KG1 (cell line): ENCODE measurements around the gene IRGC.
"Not testable (repeated sequence)": the region's sequence is repeated elsewhere in the genome, so short reads cannot be mapped to it uniquely, and the experiment has no call there.

Source experiments
- DNase-seq: peaks from one replicate; lab custom pipeline; 2025; lab: John Stamatoyannopoulos, UW

IRGC gene

GRCh38 chr19:43755256-43755801, 39.5 kb downstream of the IRGC start:
- peak; percentile 74 for DNase-seq

- DNase-seq, result no peak
Measured at GRCh38 chr19:43759515-43759914, 43.6 kb downstream of the IRGC start.

- no peak for DNase-seq
Measured at GRCh38 chr19:43760941-43761340, 45.1 kb downstream of the IRGC start.

- no peak for DNase-seq
Measured at GRCh38 chr19:43762814-43763213, 46.9 kb downstream of the IRGC start.

GRCh38 chr19:43763473-43763939, 47.6 kb downstream of the IRGC start:
- no peak for DNase-seq

- DNase-seq, result not testable (repeated sequence)
Measured at GRCh38 chr19:43764684-43765083, 48.8 kb downstream of the IRGC start.

- no peak for DNase-seq
Measured at GRCh38 chr19:43765109-43765876, 49.4 kb downstream of the IRGC start.

GRCh38 chr19:43766755-43767043, 50.8 kb downstream of the IRGC start:
- no peak for DNase-seq

- DNase-seq, result no peak
Measured at GRCh38 chr19:43767316-43767715, 51.4 kb downstream of the IRGC start.

GRCh38 chr19:43767818-43768217, 51.9 kb downstream of the IRGC start:
- DNase-seq, result no peak

- DNase-seq, result no peak
Measured at GRCh38 chr19:43768273-43769050, 52.6 kb downstream of the IRGC start.

GRCh38 chr19:43769256-43769655, 53.4 kb downstream of the IRGC start:
- no peak for DNase-seq
